Stomach smooth muscle (tissue), 2 donors: ENCODE measurements around the gene SGF29.
"Not testable (repeated sequence)": the region's sequence is repeated elsewhere in the genome, so short reads cannot be mapped to it uniquely, and the experiment has no call there.

Source experiments
- H3K27ac ChIP-seq: one replicate; pipeline ENCODE4 v1.7.0; 2013; ENCODE audit warnings: mild to moderate bottlenecking, low read length, inconsistent platforms
- H3K27me3 ChIP-seq, 2 donors: one replicate each; pipeline ENCODE4 v1.7.0; 2013; ENCODE audit warnings: low read length in 2 of 2; ENCODE audit not compliant: insufficient read depth in 2 of 2, control insufficient read depth in 1 of 2
- H3K36me3 ChIP-seq, 2 donors: one replicate each; pipeline ENCODE4 v1.7.0; 2013; ENCODE audit warnings: low read length in 2 of 2; ENCODE audit not compliant: control insufficient read depth in 2 of 2, insufficient read depth in 2 of 2
- H3K4me1 ChIP-seq: one replicate; pipeline ENCODE4 v1.7.0; 2013; ENCODE audit warnings: low read length; ENCODE audit not compliant: control insufficient read depth, insufficient read depth
- H3K4me3 ChIP-seq, 2 donors: one replicate each; pipeline ENCODE4 v1.7.0; 2013; ENCODE audit warnings: low read length in 2 of 2
- H3K9ac ChIP-seq, 2 donors: one replicate each; pipeline ENCODE4 v1.7.0; 2013; ENCODE audit warnings: low read length in 2 of 2, mild to moderate bottlenecking in 1 of 2
- H3K9me3 ChIP-seq, 2 donors: one replicate each; pipeline ENCODE4 v1.7.0; 2013; ENCODE audit warnings: low read length in 2 of 2; ENCODE audit not compliant: control insufficient read depth in 2 of 2
- donor health status: healthy.
- donor health status: Pancreatic carcinoma.

Gene SGF29

DNA sequence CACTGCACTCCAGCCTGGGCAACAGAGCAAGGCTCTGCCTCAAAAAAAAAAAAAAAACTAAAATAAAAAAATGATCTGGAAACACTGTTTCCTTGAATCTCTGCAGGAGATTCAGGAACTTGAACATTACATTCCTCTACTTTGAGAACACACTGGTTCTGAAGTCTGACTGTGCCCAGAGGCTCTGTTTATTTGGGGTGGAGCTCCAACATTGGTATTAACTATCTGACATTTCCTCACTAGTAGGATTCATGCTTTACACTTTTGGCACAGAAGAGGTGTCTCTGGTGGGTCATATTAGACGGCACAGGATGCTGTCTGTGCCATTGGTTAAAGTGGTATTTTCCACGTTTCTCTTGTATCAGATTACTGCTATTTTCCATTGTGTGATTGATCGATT is 32.7 kb downstream of the SGF29 start:
- H3K4me3 ChIP-seq: no peak overlapping the region
- no peaks in the 10 kb centered on the region for H3K4me1 ChIP-seq
- H3K9me3 ChIP-seq: no peaks in the 10 kb centered on the region
- no peak overlapping the region for H3K9ac ChIP-seq
- H3K27me3 ChIP-seq: no peaks in the 10 kb centered on the region
- H3K36me3 ChIP-seq: peaks cover 38 to 46% of the 10 kb centered on the region in 2 donors
- H3K27ac ChIP-seq: no peak overlapping the region

DNA sequence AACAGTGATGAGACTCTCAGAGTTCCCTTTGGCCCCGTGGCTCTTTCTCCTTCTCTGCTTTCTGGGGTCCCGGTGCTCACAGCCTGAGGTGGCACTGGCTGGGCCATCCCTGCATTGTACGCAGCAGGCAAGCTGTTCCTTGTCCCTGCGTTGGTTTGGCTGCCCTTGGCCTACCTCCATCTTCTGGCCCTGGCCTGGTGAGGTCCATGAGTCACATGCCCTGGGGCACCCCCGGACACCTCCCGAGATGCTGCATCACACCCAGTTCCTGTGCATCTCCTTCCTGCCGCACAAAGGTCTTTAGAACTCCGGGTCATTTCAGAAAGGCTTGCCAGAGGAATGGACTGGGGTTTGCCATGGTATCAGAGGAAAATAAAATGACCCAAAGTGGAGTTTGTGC is 33.7 kb downstream of the SGF29 start:
- Histone ChIP-seq H3K27ac (no peak overlapping the region), H3K4me3 (no peak overlapping the region), H3K36me3 (peaks cover 34 to 43% of the 10 kb centered on the region in 2 donors), H3K27me3 (no peaks in the 10 kb centered on the region), H3K4me1 (no peaks in the 10 kb centered on the region), H3K9me3 (no peaks in the 10 kb centered on the region), H3K9ac (no peak overlapping the region)

DNA sequence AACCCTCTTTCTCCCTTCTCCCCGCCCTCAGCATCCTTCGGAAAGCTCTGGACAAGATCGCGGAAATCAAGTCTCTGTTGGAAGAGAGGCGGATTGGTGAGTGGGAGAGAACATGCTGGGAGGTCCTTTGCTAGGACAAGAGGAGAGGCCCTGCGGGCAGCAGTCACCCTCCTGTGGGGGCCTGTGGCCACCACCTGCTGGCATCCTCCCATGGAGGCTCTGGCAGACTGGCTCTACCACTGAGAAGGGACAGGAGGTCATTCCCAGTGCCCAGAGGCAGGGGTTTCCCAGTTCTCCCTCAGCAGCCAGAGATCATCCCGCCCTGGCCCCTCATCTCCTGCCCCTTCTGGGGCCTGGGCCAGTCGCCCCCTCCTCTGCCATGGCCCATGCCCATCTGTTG is 35.3 kb downstream of the SGF29 start:
- Histone ChIP-seq H3K9ac (no peak overlapping the region), H3K36me3 (peaks cover 30 to 36% of the 10 kb centered on the region in 2 donors), H3K27ac (no peak overlapping the region), H3K9me3 (no peaks in the 10 kb centered on the region), H3K4me3 (no peak overlapping the region), H3K4me1 (no peaks in the 10 kb centered on the region), H3K27me3 (no peaks in the 10 kb centered on the region)

DNA sequence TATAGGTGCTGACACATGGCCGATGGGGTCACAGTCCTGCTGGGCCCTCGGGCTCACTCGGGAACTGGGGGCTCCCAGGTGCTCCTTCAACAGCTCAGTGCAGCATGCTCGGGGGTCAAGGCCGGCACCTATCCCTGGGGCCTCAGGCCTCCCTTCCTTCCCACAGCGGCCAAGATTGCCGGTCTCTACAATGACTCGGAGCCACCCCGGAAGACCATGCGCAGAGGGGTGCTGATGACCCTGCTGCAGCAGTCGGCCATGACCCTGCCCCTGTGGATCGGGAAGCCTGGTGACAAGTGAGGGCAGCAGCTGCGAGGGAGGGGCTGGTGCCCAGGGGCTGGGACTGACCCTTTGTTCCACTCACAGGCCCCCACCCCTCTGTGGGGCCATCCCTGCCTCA is 36.2 kb downstream of the SGF29 start:
- Histone ChIP-seq H3K27ac (no peak overlapping the region), H3K9ac (no peak overlapping the region), H3K36me3 (peaks cover 30 to 33% of the 10 kb centered on the region in 2 donors)

DNA sequence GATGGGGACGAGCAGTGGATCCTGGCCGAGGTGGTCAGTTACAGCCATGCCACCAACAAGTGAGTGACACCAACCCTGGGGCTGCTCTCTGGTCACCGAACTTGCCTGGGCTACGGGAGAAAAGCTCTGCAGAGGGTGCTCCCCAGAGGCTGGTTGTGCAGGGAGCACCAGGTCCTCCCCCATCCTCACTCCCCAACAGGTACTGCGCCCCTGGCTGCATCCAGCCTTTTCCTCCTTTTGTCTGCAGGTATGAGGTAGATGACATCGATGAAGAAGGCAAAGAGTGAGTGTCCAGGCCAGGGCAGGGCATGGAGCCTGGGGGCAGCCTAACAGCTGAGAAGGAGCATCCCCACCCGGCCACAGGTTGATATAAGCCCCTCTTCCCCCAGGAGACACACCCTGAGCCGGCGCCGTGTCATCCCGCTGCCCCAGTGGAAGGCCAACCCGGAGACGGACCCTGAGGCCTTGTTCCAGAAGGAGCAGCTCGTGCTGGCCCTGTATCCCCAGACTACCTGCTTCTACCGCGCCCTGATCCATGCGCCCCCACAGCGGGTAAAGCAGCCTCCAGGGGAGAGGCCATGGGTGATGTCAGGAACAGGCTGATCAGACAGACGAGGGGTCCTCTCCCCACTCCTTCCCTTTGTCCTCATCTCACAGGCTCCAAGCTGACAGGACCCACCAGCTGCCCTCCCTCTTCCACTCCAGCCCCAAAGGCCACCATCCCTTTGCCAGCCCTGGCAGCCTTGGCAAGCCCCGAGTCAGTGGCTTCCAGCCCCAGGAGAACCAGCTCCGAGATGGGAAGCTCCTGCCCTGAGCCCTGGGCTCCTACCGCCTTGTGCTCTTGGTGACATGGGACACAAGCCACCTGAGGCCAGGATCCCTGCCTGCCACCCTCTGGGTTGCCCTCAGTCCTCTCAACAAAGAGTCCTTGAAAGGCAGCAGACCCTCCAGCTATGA is 36.9 kb downstream of the SGF29 start:
- H3K4me3 ChIP-seq: no peak overlapping the region
- peaks cover 26 to 27% of the 10 kb centered on the region in 2 donors for H3K36me3 ChIP-seq
- no peak overlapping the region for H3K27ac ChIP-seq
- H3K9me3 ChIP-seq: no peaks in the 10 kb centered on the region
- H3K4me1 ChIP-seq: no peaks in the 10 kb centered on the region
- H3K27me3 ChIP-seq: no peaks in the 10 kb centered on the region
- no peak overlapping the region for H3K9ac ChIP-seq

More for the DNA sequence above, 36.2 kb downstream of the SGF29 start:
- Histone ChIP-seq H3K27me3 (no peaks in the 10 kb centered on the region), H3K4me1 (no peaks in the 10 kb centered on the region), H3K4me3 (no peak overlapping the region), H3K9me3 (no peaks in the 10 kb centered on the region)

DNA sequence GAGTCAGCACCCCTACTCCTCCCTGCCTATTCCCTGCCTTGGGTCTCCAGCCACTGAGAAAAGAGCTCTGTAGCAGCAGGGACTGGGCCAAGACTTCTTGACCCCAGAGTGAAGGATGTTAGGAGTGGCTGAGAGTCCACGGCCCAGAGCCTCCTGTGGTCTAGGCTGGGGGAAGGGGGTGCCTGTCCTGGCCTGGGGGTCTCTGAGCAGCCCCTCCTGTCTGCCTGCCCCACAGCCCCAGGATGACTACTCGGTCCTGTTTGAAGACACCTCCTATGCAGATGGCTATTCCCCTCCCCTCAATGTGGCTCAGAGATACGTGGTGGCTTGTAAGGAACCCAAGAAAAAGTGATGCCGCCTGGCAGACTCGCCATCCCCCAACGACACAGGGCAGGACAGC is 37.6 kb downstream of the SGF29 start:
- Histone ChIP-seq H3K4me3 (no peak overlapping the region), H3K4me1 (no peaks in the 10 kb centered on the region), H3K36me3 (peaks cover 24% of the 10 kb centered on the region in 2 donors), H3K9ac (no peak overlapping the region), H3K27ac (no peak overlapping the region), H3K27me3 (no peaks in the 10 kb centered on the region), H3K9me3 (no peaks in the 10 kb centered on the region)

DNA sequence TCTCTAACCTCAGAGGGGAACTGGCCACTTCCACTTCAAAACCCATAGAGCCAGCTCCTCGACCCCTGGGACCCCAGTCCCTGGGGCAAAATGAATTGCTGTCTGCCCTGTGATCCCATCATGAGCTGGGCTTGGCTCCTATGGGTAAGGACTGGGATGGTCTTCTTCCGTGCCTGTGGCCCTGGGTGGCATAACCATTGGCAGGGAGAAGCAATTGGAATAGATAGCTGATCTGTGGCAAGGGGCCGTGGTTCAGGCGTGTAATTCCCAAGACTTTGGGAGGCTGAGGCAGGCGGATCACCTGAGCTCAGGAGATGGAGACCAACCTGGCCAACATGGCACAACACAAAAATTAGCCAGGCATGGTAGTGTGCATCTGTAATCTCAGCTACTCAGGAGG is 38.8 kb downstream of the SGF29 start:
- no peaks in the 10 kb centered on the region for H3K9me3 ChIP-seq
- no peak overlapping the region for H3K9ac ChIP-seq
- peaks cover 0 to 3% of the 10 kb centered on the region in 2 donors for H3K27me3 ChIP-seq
- no peaks in the 10 kb centered on the region for H3K4me1 ChIP-seq
- H3K4me3 ChIP-seq: no peak overlapping the region
- H3K27ac ChIP-seq: no peak overlapping the region
- H3K36me3 ChIP-seq: peaks cover 16 to 18% of the 10 kb centered on the region in 2 donors

DNA sequence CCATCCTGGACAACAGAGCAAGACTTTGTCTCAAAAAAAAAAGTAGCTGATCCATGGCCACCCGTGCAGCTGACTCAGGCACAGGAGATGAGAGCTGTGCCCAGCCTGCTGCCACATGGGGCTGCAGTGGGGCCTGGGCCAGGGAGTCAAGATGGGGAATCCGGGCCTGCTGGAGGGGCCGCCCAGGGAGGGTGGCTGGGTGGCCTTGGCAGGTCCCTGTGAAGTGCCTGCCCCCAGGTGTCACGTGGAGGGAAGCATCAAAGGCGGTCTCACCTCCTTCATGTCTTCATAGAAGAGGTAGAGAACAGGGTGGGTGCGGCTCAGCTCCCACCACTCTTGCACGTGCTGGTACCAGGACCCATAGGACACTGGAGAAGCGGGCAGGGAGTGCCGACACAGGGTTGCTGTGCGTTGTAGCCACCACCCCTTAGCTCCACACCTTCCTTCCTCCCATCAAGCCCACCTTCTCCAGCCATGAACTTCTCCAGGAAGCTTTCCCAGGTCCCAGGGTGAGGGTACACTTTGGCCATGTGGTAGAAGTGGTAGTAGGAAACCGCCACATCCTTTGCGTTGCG is 39.3 kb downstream of the SGF29 start:
- Histone ChIP-seq H3K4me3 (no peak overlapping the region), H3K27me3 (peaks cover 0 to 4% of the 10 kb centered on the region in 2 donors), H3K27ac (no peak overlapping the region), H3K4me1 (no peaks in the 10 kb centered on the region), H3K36me3 (peaks cover 13 to 17% of the 10 kb centered on the region in 2 donors), H3K9ac (no peak overlapping the region), H3K9me3 (no peaks in the 10 kb centered on the region)

DNA sequence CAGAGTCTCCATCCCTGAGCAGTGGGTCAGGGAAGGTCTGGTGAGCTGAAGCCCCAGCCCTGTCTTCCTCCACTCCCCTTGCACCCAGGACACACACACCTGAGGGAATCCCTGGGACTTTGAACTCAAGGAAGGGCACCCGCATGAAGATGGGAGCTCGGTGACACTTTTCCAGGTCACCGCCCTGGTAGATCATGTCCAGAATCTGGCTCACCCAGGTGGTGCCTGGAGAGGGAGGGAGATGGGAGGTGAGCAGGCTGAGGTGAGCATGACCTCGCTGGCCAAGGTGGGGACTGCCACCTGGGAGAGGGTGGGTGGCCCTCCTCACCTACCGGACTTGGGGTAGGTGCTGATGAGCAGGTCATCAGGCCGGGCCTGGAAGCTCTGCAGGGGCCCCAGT is 41.7 kb downstream of the SGF29 start:
- not testable (repeated sequence) for H3K9me3 ChIP-seq, H3K27me3 ChIP-seq, H3K4me3 ChIP-seq, H3K4me1 ChIP-seq, H3K9ac ChIP-seq, H3K27ac ChIP-seq, H3K36me3 ChIP-seq

DNA sequence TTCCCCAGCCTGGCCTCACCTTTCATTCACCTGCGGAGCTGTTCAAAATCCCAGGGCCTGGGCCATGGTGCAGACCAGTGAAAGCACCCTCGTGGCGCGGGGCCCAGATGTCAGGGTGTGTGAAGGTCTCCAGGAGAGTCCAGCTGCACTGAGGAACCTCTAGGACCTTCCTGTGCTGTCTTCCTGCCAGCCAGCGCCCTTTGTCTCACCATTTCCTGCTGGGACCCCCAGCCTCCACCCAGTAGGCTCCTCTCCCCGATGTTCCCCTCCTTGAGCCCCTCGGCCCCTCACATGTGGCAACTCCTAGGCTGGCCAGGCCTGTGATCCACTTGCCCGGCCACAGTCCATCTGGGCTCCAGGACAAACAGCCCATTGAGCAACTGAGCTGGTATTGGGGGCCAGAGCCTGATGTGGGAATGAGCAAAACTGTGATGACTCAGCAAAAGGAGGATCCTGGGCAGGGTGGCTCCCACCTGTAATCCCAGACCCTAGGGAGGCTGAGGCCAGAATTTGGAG is 42.5 kb downstream of the SGF29 start:
- Histone ChIP-seq H3K27ac (no peak overlapping the region), H3K9ac (no peak overlapping the region), H3K4me1 (no peaks in the 10 kb centered on the region), H3K9me3 (no peaks in the 10 kb centered on the region), H3K36me3 (peaks cover 0 to 5% of the 10 kb centered on the region in 2 donors), H3K4me3 (no peak overlapping the region), H3K27me3 (peaks cover 0 to 6% of the 10 kb centered on the region in 2 donors)
